ENCODE data around the gene ACIN1. TPM values are rescaled to one million over a fixed set of nuclear protein-coding genes. Genes with fewer than 3 reads are reported as not detected.

ACIN1 gene
- total RNA-seq, 1 experiment from 2014 or later: 179 TPM

DNA sequence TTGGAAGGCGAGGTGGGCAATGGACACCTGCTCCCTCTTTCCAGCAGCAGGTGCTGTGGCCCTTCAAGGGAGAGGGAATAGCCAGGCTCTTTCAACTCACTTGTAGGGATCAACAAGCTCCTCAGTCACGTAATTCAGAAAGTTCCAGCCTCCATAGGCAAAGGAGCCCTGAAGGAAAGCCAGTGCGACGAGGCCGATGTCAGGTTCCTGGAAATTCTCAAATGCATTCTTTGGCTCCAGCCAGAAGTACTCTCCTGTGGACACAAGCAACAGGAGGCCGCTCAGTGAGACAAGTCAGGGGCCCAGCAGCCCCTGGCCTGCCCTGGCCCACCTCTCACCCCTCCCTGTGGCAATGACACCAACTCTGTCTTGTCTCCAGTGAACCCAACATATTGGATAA lies 45.4 kb upstream of the ACIN1 start:
- H4K20me1 ChIP-seq (ENCODE audit: insufficient read depth): no peaks in the 10 kb centered on the region

DNA sequence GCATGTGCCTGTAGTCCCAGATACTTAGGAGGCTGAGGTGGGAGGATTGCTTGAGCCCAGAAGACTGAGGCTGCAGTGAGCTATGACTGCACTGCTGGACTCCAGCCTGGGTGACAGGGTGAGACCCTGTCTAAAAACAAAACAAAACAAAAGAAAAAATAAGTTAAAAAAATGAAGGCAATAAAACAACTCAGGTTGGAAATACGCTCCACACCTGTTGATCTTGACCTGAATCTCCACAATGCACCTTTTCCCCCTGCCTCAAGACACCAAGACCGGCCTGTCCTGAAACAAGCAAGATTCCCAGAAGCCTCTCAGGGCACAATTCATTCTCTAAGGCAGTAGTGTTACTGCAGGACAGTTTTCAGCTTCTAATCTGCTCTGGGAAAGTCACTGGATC lies 44.9 kb upstream of the ACIN1 start:
- Histone ChIP-seq H4K20me1 (ENCODE audit: insufficient read depth) (no peaks in the 10 kb centered on the region), H3K36me3 (ENCODE audit: control insufficient read depth in 1 of 2, insufficient read depth in 2 of 2, low read length in 2 of 2) (no peaks in the 10 kb centered on the region), H3K9me3 (ENCODE audit: control insufficient read depth in 1 of 2, insufficient read depth in 1 of 2, low read depth in 1 of 2, low read length in 2 of 2) (no peaks in the 10 kb centered on the region), H2AFZ (ENCODE audit: low read depth, low read length, poor library complexity, severe bottlenecking) (no peak overlapping the region), H3K9me2 (ENCODE audit: insufficient read depth) (no peaks in the 10 kb centered on the region), H3K4me1 (ENCODE audit: control insufficient read depth in 1 of 2, insufficient read depth in 2 of 2, low read length in 2 of 2) (peaks cover 0 to 6% of the 10 kb centered on the region in 2 experiments; a peak in 2 of 4 replicates), H3K4me3 (replicated peaks in 1 of 2; ENCODE audit: low read depth in 1 of 2, low read length in 2 of 2) (no peak overlapping the region), H3K79me2 (ENCODE audit: insufficient read depth, low read length) (no peaks in the 10 kb centered on the region), H3K4me2 (ENCODE audit: low read length) (no peak overlapping the region), H3K27ac (ENCODE audit: low read depth, low read length) (no peak overlapping the region), H3K9ac (ENCODE audit: low read length) (no peak overlapping the region), H3K27me3 (ENCODE audit: insufficient read depth, low read length) (no peaks in the 10 kb centered on the region)
- DNase-seq (ENCODE audit: low read depth, low spot score) (no peak), ATAC-seq (no peak)
- BruUV-seq (replicated peaks): no TSS peak
- intact Hi-C loops (cut with micrococcal nuclease): no loop called here
- TF ChIP-seq POLR2A (IDR thresholded peaks at IDR 0.05; ENCODE audit: borderline replicate concordance, extremely low read depth, insufficient read depth, insufficient read length) (no peak), EGR1 (IDR thresholded peaks at IDR 0.05; ENCODE audit: low read depth) (no peak), SIN3A (IDR thresholded peaks at IDR 0.05; ENCODE audit: low read depth) (no peak), SP1 (IDR thresholded peaks at IDR 0.05; ENCODE audit: low read depth) (no peak), EZH2phosphoT487 (IDR thresholded peaks at IDR 0.05; ENCODE audit: borderline replicate concordance) (no peak), ZNF274 (IDR thresholded peaks at IDR 0.05; ENCODE audit: low read depth, low read length) (no peak)
- TF ChIP-seq, protein P1, sequence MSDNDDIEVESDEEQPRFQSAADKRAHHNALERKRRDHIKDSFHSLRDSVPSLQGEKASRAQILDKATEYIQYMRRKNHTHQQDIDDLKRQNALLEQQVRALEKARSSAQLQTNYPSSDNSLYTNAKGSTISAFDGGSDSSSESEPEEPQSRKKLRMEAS (IDR thresholded peaks at IDR 0.05): no peak
- TF ChIP-seq, protein P2, sequence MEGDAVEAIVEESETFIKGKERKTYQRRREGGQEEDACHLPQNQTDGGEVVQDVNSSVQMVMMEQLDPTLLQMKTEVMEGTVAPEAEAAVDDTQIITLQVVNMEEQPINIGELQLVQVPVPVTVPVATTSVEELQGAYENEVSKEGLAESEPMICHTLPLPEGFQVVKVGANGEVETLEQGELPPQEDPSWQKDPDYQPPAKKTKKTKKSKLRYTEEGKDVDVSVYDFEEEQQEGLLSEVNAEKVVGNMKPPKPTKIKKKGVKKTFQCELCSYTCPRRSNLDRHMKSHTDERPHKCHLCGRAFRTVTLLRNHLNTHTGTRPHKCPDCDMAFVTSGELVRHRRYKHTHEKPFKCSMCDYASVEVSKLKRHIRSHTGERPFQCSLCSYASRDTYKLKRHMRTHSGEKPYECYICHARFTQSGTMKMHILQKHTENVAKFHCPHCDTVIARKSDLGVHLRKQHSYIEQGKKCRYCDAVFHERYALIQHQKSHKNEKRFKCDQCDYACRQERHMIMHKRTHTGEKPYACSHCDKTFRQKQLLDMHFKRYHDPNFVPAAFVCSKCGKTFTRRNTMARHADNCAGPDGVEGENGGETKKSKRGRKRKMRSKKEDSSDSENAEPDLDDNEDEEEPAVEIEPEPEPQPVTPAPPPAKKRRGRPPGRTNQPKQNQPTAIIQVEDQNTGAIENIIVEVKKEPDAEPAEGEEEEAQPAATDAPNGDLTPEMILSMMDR (IDR thresholded peaks at IDR 0.05 in 2 of 3, conservative IDR thresholded peaks at IDR 0.05 in 1 of 3; ENCODE audit: borderline replicate concordance in 1 of 3, insufficient read depth in 1 of 3, low read depth in 2 of 3, low read length in 2 of 3): no peak
- CTCF ChIA-PET: no interaction called here
- RAD21 ChIA-PET (ENCODE audit: low non-redundant PET in 1 of 2, low total read pairs in 2 of 2, uncharacterized antibody in 2 of 2, unreplicated experiment in 2 of 2): no interaction called here
- POLR2A ChIA-PET: no interaction called here

More for the DNA sequence above, 45.4 kb upstream of the ACIN1 start:
- BruUV-seq (replicated peaks): no TSS peak
- Histone ChIP-seq H3K4me2 (ENCODE audit: low read length) (no peak overlapping the region), H3K4me3 (replicated peaks in 1 of 2; ENCODE audit: low read depth in 1 of 2, low read length in 2 of 2) (no peak overlapping the region), H3K36me3 (ENCODE audit: control insufficient read depth in 1 of 2, insufficient read depth in 2 of 2, low read length in 2 of 2) (no peaks in the 10 kb centered on the region), H3K27ac (ENCODE audit: low read depth, low read length) (no peak overlapping the region), H3K9me3 (ENCODE audit: control insufficient read depth in 1 of 2, insufficient read depth in 1 of 2, low read depth in 1 of 2, low read length in 2 of 2) (no peaks in the 10 kb centered on the region), H2AFZ (ENCODE audit: low read depth, low read length, poor library complexity, severe bottlenecking) (no peak overlapping the region), H3K27me3 (ENCODE audit: insufficient read depth, low read length) (no peaks in the 10 kb centered on the region), H3K9ac (ENCODE audit: low read length) (no peak overlapping the region), H3K79me2 (ENCODE audit: insufficient read depth, low read length) (no peaks in the 10 kb centered on the region), H3K9me2 (ENCODE audit: insufficient read depth) (no peaks in the 10 kb centered on the region), H3K4me1 (ENCODE audit: control insufficient read depth in 1 of 2, insufficient read depth in 2 of 2, low read length in 2 of 2) (peaks cover 0 to 6% of the 10 kb centered on the region in 2 experiments; a peak in 2 of 4 replicates)
- no peak for ATAC-seq
- no peak for TF ChIP-seq TCF7L2 (IDR thresholded peaks at IDR 0.05; ENCODE audit: borderline replicate concordance, extremely low read depth, insufficient read depth, insufficient read length)
- no peak for TF ChIP-seq FOSL1 (IDR thresholded peaks at IDR 0.05; ENCODE audit: low read depth)
- TF ChIP-seq, protein P1 (IDR thresholded peaks at IDR 0.05): no peak
- TF ChIP-seq CEBPB (IDR thresholded peaks at IDR 0.05; ENCODE audit: low read depth): no peak
- TF ChIP-seq RAD21 (IDR thresholded peaks at IDR 0.05; ENCODE audit: low read depth): no peak
- TF ChIP-seq, protein P2 (IDR thresholded peaks at IDR 0.05 in 2 of 3, conservative IDR thresholded peaks at IDR 0.05 in 1 of 3; ENCODE audit: borderline replicate concordance in 1 of 3, insufficient read depth in 1 of 3, low read depth in 2 of 3, low read length in 2 of 3): no peak
- no peak for TF ChIP-seq SRF (IDR thresholded peaks at IDR 0.05; ENCODE audit: low read depth)
- TF ChIP-seq POLR2AphosphoS5 (IDR thresholded peaks at IDR 0.05; ENCODE audit: low read depth, low read length): no peak
- TF ChIP-seq YY1 (IDR thresholded peaks at IDR 0.05; ENCODE audit: extremely low read depth, insufficient replicate concordance, low read depth, low read length): no peak
- DNase-seq (ENCODE audit: low read depth, low spot score): no peak
- CTCF ChIA-PET: no interaction called here
- RAD21 ChIA-PET (ENCODE audit: low non-redundant PET in 1 of 2, low total read pairs in 2 of 2, uncharacterized antibody in 2 of 2, unreplicated experiment in 2 of 2): no interaction called here
- POLR2A ChIA-PET: no interaction called here
- intact Hi-C loops (cut with micrococcal nuclease): no loop called here

All from HCT116 (cell line).